Mesendoderm (in vitro differentiated cells): ENCODE data around the gene NKX6-2.

ENCODE experiments used
- DNase-seq: peaks from one replicate; pipeline ENCODE4 v3.0.0; 2013
- H2AK5ac ChIP-seq: 2 replicates; pipeline ENCODE4 v1.6.1; 2013; ENCODE audit warnings: low read length, inconsistent platforms
- H2BK120ac ChIP-seq: 2 replicates; pipeline ENCODE4 v1.6.1; 2013; ENCODE audit warnings: low read depth, mild to moderate bottlenecking, low read length, moderate library complexity, mixed read lengths
- H2BK15ac ChIP-seq: replicated peaks from 2 replicates; pipeline ENCODE4 v1.6.1; 2013; ENCODE audit warnings: low read depth, mild to moderate bottlenecking, moderate library complexity
- H2BK5ac ChIP-seq: 2 replicates; pipeline ENCODE4 v1.6.1; 2013; ENCODE audit warnings: low read length, inconsistent platforms
- H3K18ac ChIP-seq: 2 replicates; pipeline ENCODE4 v1.6.1; 2013; ENCODE audit warnings: mild to moderate bottlenecking, low read length, mixed read lengths
- H3K23ac ChIP-seq: one replicate; pipeline ENCODE4 v1.6.1; 2013; ENCODE audit warnings: low read length
- H3K27ac ChIP-seq: 2 replicates; pipeline ENCODE4 v1.5.1; 2013; ENCODE audit warnings: low read depth, mild to moderate bottlenecking, inconsistent platforms, low read length, moderate library complexity
- H3K27me3 ChIP-seq: 2 replicates; pipeline ENCODE4 v1.6.1; 2013; ENCODE audit warnings: low read length, control low read depth, mild to moderate bottlenecking, inconsistent platforms; ENCODE audit not compliant: insufficient read depth, poor library complexity
- H3K36me3 ChIP-seq: 2 replicates; pipeline ENCODE4 v1.6.1; 2013; ENCODE audit warnings: low read length, inconsistent platforms; ENCODE audit not compliant: control insufficient read depth, insufficient read depth
- H3K4ac ChIP-seq: one replicate; pipeline ENCODE4 v1.6.1; 2013; ENCODE audit warnings: low read depth, mild to moderate bottlenecking, low read length, moderate library complexity
- H3K4me1 ChIP-seq: 2 replicates; pipeline ENCODE4 v1.6.1; 2013; ENCODE audit warnings: low read depth, low read length, inconsistent platforms; ENCODE audit not compliant: control insufficient read depth
- H3K4me2 ChIP-seq: 2 replicates; pipeline ENCODE4 v1.6.1; 2013; ENCODE audit warnings: low read length
- H3K4me3 ChIP-seq: 2 replicates; pipeline ENCODE4 v1.5.1; 2013; ENCODE audit warnings: mild to moderate bottlenecking, low read length
- H3K56ac ChIP-seq: one replicate; pipeline ENCODE4 v1.6.1; 2013; ENCODE audit warnings: low read length
- H3K79me1 ChIP-seq: 2 replicates; pipeline ENCODE4 v1.6.1; 2013; ENCODE audit warnings: low read length, inconsistent platforms
- H3K79me2 ChIP-seq: 2 replicates; pipeline ENCODE4 v1.6.1; 2013; ENCODE audit warnings: mild to moderate bottlenecking, low read length; ENCODE audit not compliant: control insufficient read depth, insufficient read depth
- H3K9ac ChIP-seq: 2 replicates; pipeline ENCODE4 v1.6.1; 2013; ENCODE audit warnings: low read length, inconsistent platforms
- H4K5ac ChIP-seq: one replicate; pipeline ENCODE4 v1.6.1; 2013; ENCODE audit warnings: low read length
- H4K8ac ChIP-seq: one replicate; pipeline ENCODE4 v1.6.1; 2013; ENCODE audit warnings: low read depth, mild to moderate bottlenecking, control low read depth, low read length, moderate library complexity
- WGBS: extraction: QIAGEN DNeasy Blood & Tissue Kit; methylation state at CpG from one replicate; pipeline ENCODE4 v1.1.7; 2013; ENCODE audit warnings: low lambda C conversion rate, missing lambda C conversion rate; ENCODE audit not compliant: insufficient coverage; ENCODE audit errors: extremely low coverage; 5-methylcytosine and 5-hydroxymethylcytosine counted together

NKX6-2 gene

GRCh38 chr10:132814469-132814856 lies 28.5 kb upstream of the NKX6-2 start:
- no peaks in the 10 kb centered on the region for H3K79me2 ChIP-seq
- no peak overlapping the region for H4K8ac ChIP-seq
- no peak overlapping the region for H2BK120ac ChIP-seq
- H2BK15ac ChIP-seq, result no peak overlapping the region
- H3K27me3 ChIP-seq, result no peaks in the 10 kb centered on the region
- no peak overlapping the region for H3K9ac ChIP-seq
- no peak overlapping the region for H3K4me3 ChIP-seq
- no peaks in the 10 kb centered on the region for H3K79me1 ChIP-seq
- H2BK5ac ChIP-seq, result no peak overlapping the region
- no peaks in the 10 kb centered on the region for H3K36me3 ChIP-seq
- H3K18ac ChIP-seq, result no peak overlapping the region
- no peak overlapping the region for H3K4ac ChIP-seq
- no peak overlapping the region for H3K23ac ChIP-seq
- no peak overlapping the region for H3K27ac ChIP-seq
- no peak overlapping the region for H3K4me2 ChIP-seq
- no CpG with 5 or more reads among the region's 16 CpGs for WGBS
- no peak overlapping the region for H4K5ac ChIP-seq
- H2AK5ac ChIP-seq, result no peak overlapping the region
- no peak for DNase-seq
- no peak overlapping the region for H3K56ac ChIP-seq
- H3K4me1 ChIP-seq, result no peaks in the 10 kb centered on the region

- WGBS, result no CpG with 5 or more reads among the region's 28 CpGs
- Histone ChIP-seq H2BK120ac (no peak overlapping the region), H4K5ac (no peak overlapping the region), H2BK5ac (no peak overlapping the region), H3K9ac (no peak overlapping the region), H3K18ac (no peak overlapping the region), H3K79me2 (no peaks in the 10 kb centered on the region), H4K8ac (no peak overlapping the region), H3K4me2 (no peak overlapping the region), H3K79me1 (no peaks in the 10 kb centered on the region), H3K4me3 (no peak overlapping the region), H3K36me3 (no peaks in the 10 kb centered on the region), H3K23ac (no peak overlapping the region), H3K27me3 (no peaks in the 10 kb centered on the region), H3K4ac (no peak overlapping the region), H3K56ac (no peak overlapping the region), H3K4me1 (no peaks in the 10 kb centered on the region), H3K27ac (no peak overlapping the region), H2AK5ac (no peak overlapping the region), H2BK15ac (no peak overlapping the region)
- no peak for DNase-seq
Measured at GRCh38 chr10:132813560-132814468, 27.9 kb upstream of the NKX6-2 start.

GRCh38 chr10:132813001-132813401 lies 27.1 kb upstream of the NKX6-2 start:
- no peaks in the 10 kb centered on the region for H3K79me2 ChIP-seq
- DNase-seq, result no peak
- no peak overlapping the region for H3K4me2 ChIP-seq
- WGBS, result no CpG with 5 or more reads among the region's 10 CpGs
- no peak overlapping the region for H2BK120ac ChIP-seq
- no peak overlapping the region for H4K8ac ChIP-seq
- no peak overlapping the region for H3K27ac ChIP-seq
- no peak overlapping the region for H4K5ac ChIP-seq
- no peaks in the 10 kb centered on the region for H3K4me1 ChIP-seq
- H3K18ac ChIP-seq, result no peak overlapping the region
- H3K9ac ChIP-seq, result no peak overlapping the region
- H2BK15ac ChIP-seq, result no peak overlapping the region
- H3K36me3 ChIP-seq, result no peaks in the 10 kb centered on the region
- no peak overlapping the region for H3K56ac ChIP-seq
- H3K4me3 ChIP-seq, result no peak overlapping the region
- H3K79me1 ChIP-seq, result no peaks in the 10 kb centered on the region
- no peak overlapping the region for H2BK5ac ChIP-seq
- no peak overlapping the region for H2AK5ac ChIP-seq
- no peak overlapping the region for H3K4ac ChIP-seq
- no peaks in the 10 kb centered on the region for H3K27me3 ChIP-seq
- H3K23ac ChIP-seq, result no peak overlapping the region

- Histone ChIP-seq H3K18ac (no peak overlapping the region), H3K79me2 (no peaks in the 10 kb centered on the region), H3K36me3 (no peaks in the 10 kb centered on the region), H3K27ac (no peak overlapping the region), H2AK5ac (no peak overlapping the region), H3K23ac (no peak overlapping the region), H3K4ac (no peak overlapping the region), H3K27me3 (no peaks in the 10 kb centered on the region), H3K9ac (no peak overlapping the region), H2BK15ac (no peak overlapping the region), H3K4me1 (no peaks in the 10 kb centered on the region), H3K4me2 (no peak overlapping the region), H4K8ac (no peak overlapping the region), H3K79me1 (no peaks in the 10 kb centered on the region), H2BK5ac (no peak overlapping the region), H3K56ac (no peak overlapping the region), H3K4me3 (no peak overlapping the region), H4K5ac (no peak overlapping the region), H2BK120ac (no peak overlapping the region)
- no CpG with 5 or more reads among the region's 11 CpGs for WGBS
- DNase-seq, result no peak
Measured at GRCh38 chr10:132812520-132812919, 26.6 kb upstream of the NKX6-2 start.

- no peak overlapping the region for H3K9ac ChIP-seq
Measured at GRCh38 chr10:132811891-132812481, 26.0 kb upstream of the NKX6-2 start.

More at GRCh38 chr10:132811891-132812481, 26.0 kb upstream of the NKX6-2 start:
- H3K79me2 ChIP-seq, result no peaks in the 10 kb centered on the region
- no peaks in the 10 kb centered on the region for H3K79me1 ChIP-seq
- H3K56ac ChIP-seq, result no peak overlapping the region
- no peak overlapping the region for H3K27ac ChIP-seq
- no CpG with 5 or more reads among the region's 26 CpGs for WGBS
- H3K23ac ChIP-seq, result no peak overlapping the region
- no peak overlapping the region for H2BK120ac ChIP-seq
- H3K36me3 ChIP-seq, result no peaks in the 10 kb centered on the region
- no peak overlapping the region for H3K4me2 ChIP-seq
- no peak overlapping the region for H2BK15ac ChIP-seq
- no peak for DNase-seq
- H4K8ac ChIP-seq, result no peak overlapping the region
- H2BK5ac ChIP-seq, result no peak overlapping the region
- no peaks in the 10 kb centered on the region for H3K27me3 ChIP-seq
- H4K5ac ChIP-seq, result no peak overlapping the region
- H3K4me1 ChIP-seq, result no peaks in the 10 kb centered on the region
- H3K18ac ChIP-seq, result no peak overlapping the region
- H3K4ac ChIP-seq, result no peak overlapping the region
- no peak overlapping the region for H3K4me3 ChIP-seq
- no peak overlapping the region for H2AK5ac ChIP-seq
